ENCODE data around the gene IRAK3. TPM values are rescaled to one million over a fixed set of nuclear protein-coding genes. Genes with fewer than 3 reads are reported as not detected.

The IRAK3 gene
- total RNA-seq, 1 experiment from 2014 or later, result 0.12 TPM

DNA sequence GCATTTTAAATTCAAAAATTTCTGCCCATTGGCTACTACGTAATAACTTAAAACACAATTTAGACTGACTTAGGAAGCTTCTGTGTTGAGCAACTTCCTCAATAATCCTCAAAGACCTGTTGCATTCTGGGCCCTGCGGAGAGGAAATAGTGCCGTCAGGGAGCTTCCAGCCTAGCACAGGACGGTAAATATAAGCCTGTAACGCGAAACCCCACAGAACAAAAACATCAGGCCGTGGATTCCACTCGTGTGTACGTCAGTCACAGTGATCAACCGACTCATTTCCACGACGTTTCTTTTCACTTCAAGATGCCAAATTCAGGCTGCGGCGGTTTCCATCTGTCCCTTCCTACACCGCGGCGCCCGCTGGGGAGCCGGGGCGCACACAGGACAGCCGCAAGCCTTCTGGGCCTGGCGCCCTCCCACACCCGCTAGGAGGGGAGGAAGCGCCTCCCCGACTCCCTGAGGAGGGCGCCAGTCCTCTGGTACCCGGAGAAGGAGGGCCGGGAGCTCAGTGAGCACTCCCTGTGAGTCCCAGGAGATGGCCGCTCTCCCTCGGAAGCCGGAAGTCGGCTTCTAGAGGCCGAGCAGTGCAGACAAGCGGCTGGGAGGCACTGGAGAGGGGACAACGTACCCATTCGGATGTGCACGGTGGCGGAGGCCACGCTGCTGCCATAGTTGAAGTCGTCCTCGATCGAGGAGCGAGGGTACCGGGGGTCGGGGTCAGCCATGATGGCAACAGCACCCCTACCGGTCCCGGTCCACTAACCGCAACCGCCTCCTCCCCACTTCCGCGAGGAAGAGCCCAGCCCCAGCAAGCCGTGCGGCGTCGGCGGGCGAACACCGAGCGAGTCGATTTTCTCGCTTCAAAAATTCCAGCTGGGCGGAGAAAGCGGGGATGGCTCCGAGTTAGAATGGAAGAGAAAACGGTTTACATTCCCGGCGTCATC lies 19.5 kb upstream of the IRAK3 start, which contains the start of gene TMBIM4 (continued):
- TF ChIP-seq CBX3 (IDR thresholded peaks at IDR 0.05; ENCODE audit: low read depth) (peak; percentile 12), SRF (IDR thresholded peaks at IDR 0.05; ENCODE audit: low read depth) (peak; percentile 88), TCF7L2 (IDR thresholded peaks at IDR 0.05; ENCODE audit: borderline replicate concordance, extremely low read depth, insufficient read depth, insufficient read length) (peak; percentile 63)
- TF ChIP-seq, protein P1, sequence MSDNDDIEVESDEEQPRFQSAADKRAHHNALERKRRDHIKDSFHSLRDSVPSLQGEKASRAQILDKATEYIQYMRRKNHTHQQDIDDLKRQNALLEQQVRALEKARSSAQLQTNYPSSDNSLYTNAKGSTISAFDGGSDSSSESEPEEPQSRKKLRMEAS (IDR thresholded peaks at IDR 0.05), result peak; percentile 70
- TF ChIP-seq, protein P2, sequence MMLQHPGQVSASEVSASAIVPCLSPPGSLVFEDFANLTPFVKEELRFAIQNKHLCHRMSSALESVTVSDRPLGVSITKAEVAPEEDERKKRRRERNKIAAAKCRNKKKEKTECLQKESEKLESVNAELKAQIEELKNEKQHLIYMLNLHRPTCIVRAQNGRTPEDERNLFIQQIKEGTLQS (IDR thresholded peaks at IDR 0.05), result no peak

DNA sequence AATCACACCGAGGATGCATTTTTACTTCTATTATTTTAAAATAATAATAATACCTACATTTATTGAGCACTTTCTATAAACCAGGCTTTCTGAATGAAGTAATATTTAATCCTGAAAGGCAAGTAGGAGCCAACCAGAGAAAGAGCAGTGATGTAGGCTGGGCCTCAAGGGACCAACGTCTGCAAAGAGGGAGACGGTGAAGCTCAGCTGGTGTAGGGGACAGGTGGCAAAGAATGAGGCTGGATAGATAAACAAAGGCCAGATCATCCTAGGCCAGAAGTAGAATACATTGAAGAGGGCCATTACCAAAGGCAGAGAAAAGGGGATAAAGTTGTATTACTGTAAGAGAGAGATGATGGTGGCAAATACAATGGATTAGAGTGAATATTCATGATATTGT lies 18.4 kb upstream of the IRAK3 start:
- no peak overlapping the region; a peak in 1 of 4 replicates for H3K4me3 ChIP-seq (replicated peaks in 1 of 2; ENCODE audit: low read depth in 1 of 2, low read length in 2 of 2)
- H3K9me3 ChIP-seq (ENCODE audit: control insufficient read depth in 1 of 2, insufficient read depth in 1 of 2, low read depth in 1 of 2, low read length in 2 of 2), result no peaks in the 10 kb centered on the region
- RAD21 ChIA-PET (ENCODE audit: low non-redundant PET in 1 of 2, low total read pairs in 2 of 2, uncharacterized antibody in 2 of 2, unreplicated experiment in 2 of 2), result no interaction called here
- POLR2A ChIA-PET, result no interaction called here
- CTCF ChIA-PET, result interaction anchor here (1.3 to 2.2 kb wide), 3 partner anchors 11 to 99 kb away, joined by 3 to 17 read pairs (median 8); no protein-coding TSS in a partner anchor
- no peaks in the 10 kb centered on the region for H4K20me1 ChIP-seq (ENCODE audit: insufficient read depth)
- intact Hi-C loops (cut with micrococcal nuclease), result no loop called here
- H3K79me2 ChIP-seq (ENCODE audit: insufficient read depth, low read length), result peaks cover 36% of the 10 kb centered on the region
- no peak for ATAC-seq
- peaks cover 0 to 13% of the 10 kb centered on the region in 2 experiments; a peak in 2 of 4 replicates for H3K36me3 ChIP-seq (ENCODE audit: control insufficient read depth in 1 of 2, insufficient read depth in 2 of 2, low read length in 2 of 2)
- no TSS peak for BruUV-seq (replicated peaks)
- H3K9ac ChIP-seq (ENCODE audit: low read length), result no peak overlapping the region
- no peaks in the 10 kb centered on the region for H3K27me3 ChIP-seq (ENCODE audit: insufficient read depth, low read length)
- H3K27ac ChIP-seq (ENCODE audit: low read depth, low read length), result peak overlapping the region; percentile 98; the same call in 1 of the 2 replicates
- DNase-seq (ENCODE audit: low read depth, low spot score), result no peak
- no peak overlapping the region for H2AFZ ChIP-seq (ENCODE audit: low read depth, low read length, poor library complexity, severe bottlenecking)
- H3K9me2 ChIP-seq (ENCODE audit: insufficient read depth), result no peaks in the 10 kb centered on the region
- peak overlapping the region; percentile 80 for H3K4me2 ChIP-seq (ENCODE audit: low read length)
- H3K4me1 ChIP-seq (ENCODE audit: control insufficient read depth in 1 of 2, insufficient read depth in 2 of 2, low read length in 2 of 2), result peaks cover 4 to 19% of the 10 kb centered on the region in 2 experiments
- TF ChIP-seq POLR2AphosphoS5 (IDR thresholded peaks at IDR 0.05; ENCODE audit: low read depth, low read length) (no peak), EGR1 (IDR thresholded peaks at IDR 0.05; ENCODE audit: low read depth) (no peak), EZH2 (IDR thresholded peaks at IDR 0.05) (no peak), SIN3A (IDR thresholded peaks at IDR 0.05; ENCODE audit: low read depth) (no peak), ZFX (IDR thresholded peaks at IDR 0.05) (no peak), SP1 (IDR thresholded peaks at IDR 0.05; ENCODE audit: low read depth) (no peak), ELF1 (IDR thresholded peaks at IDR 0.05; ENCODE audit: borderline replicate concordance, low read depth) (no peak)
- TF ChIP-seq, protein P3, sequence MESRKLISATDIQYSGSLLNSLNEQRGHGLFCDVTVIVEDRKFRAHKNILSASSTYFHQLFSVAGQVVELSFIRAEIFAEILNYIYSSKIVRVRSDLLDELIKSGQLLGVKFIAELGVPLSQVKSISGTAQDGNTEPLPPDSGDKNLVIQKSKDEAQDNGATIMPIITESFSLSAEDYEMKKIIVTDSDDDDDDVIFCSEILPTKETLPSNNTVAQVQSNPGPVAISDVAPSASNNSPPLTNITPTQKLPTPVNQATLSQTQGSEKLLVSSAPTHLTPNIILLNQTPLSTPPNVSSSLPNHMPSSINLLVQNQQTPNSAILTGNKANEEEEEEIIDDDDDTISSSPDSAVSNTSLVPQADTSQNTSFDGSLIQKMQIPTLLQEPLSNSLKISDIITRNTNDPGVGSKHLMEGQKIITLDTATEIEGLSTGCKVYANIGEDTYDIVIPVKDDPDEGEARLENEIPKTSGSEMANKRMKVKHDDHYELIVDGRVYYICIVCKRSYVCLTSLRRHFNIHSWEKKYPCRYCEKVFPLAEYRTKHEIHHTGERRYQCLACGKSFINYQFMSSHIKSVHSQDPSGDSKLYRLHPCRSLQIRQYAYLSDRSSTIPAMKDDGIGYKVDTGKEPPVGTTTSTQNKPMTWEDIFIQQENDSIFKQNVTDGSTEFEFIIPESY (IDR thresholded peaks at IDR 0.05; ENCODE audit: extremely low read depth, insufficient replicate concordance, low read length), result no peak
- TF ChIP-seq, protein P1 (IDR thresholded peaks at IDR 0.05), result no peak
- TF ChIP-seq, protein P4, sequence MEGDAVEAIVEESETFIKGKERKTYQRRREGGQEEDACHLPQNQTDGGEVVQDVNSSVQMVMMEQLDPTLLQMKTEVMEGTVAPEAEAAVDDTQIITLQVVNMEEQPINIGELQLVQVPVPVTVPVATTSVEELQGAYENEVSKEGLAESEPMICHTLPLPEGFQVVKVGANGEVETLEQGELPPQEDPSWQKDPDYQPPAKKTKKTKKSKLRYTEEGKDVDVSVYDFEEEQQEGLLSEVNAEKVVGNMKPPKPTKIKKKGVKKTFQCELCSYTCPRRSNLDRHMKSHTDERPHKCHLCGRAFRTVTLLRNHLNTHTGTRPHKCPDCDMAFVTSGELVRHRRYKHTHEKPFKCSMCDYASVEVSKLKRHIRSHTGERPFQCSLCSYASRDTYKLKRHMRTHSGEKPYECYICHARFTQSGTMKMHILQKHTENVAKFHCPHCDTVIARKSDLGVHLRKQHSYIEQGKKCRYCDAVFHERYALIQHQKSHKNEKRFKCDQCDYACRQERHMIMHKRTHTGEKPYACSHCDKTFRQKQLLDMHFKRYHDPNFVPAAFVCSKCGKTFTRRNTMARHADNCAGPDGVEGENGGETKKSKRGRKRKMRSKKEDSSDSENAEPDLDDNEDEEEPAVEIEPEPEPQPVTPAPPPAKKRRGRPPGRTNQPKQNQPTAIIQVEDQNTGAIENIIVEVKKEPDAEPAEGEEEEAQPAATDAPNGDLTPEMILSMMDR (IDR thresholded peaks at IDR 0.05 in 2 of 3, conservative IDR thresholded peaks at IDR 0.05 in 1 of 3; ENCODE audit: borderline replicate concordance in 1 of 3, insufficient read depth in 1 of 3, low read depth in 2 of 3, low read length in 2 of 3), result no peak
- TF ChIP-seq, protein P5, sequence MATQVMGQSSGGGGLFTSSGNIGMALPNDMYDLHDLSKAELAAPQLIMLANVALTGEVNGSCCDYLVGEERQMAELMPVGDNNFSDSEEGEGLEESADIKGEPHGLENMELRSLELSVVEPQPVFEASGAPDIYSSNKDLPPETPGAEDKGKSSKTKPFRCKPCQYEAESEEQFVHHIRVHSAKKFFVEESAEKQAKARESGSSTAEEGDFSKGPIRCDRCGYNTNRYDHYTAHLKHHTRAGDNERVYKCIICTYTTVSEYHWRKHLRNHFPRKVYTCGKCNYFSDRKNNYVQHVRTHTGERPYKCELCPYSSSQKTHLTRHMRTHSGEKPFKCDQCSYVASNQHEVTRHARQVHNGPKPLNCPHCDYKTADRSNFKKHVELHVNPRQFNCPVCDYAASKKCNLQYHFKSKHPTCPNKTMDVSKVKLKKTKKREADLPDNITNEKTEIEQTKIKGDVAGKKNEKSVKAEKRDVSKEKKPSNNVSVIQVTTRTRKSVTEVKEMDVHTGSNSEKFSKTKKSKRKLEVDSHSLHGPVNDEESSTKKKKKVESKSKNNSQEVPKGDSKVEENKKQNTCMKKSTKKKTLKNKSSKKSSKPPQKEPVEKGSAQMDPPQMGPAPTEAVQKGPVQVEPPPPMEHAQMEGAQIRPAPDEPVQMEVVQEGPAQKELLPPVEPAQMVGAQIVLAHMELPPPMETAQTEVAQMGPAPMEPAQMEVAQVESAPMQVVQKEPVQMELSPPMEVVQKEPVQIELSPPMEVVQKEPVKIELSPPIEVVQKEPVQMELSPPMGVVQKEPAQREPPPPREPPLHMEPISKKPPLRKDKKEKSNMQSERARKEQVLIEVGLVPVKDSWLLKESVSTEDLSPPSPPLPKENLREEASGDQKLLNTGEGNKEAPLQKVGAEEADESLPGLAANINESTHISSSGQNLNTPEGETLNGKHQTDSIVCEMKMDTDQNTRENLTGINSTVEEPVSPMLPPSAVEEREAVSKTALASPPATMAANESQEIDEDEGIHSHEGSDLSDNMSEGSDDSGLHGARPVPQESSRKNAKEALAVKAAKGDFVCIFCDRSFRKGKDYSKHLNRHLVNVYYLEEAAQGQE (IDR thresholded peaks at IDR 0.05; ENCODE audit: low read depth), result no peak
